Parietal lobe (tissue), 1 donor: Measurements from ENCODE around the gene KYAT1. TPM values are rescaled to one million over a fixed set of nuclear protein-coding genes. Genes with fewer than 3 reads are reported as not detected.

Source experiments
- total RNA-seq: library from RNA; depleted of rRNA; stranded (reverse); fragments of >200 nt; gene quantifications from one replicate; pipeline ENCODE4 v1.2.3, GENCODE V29; 2014

The KYAT1 gene
- total RNA-seq, result 10.6 TPM

DNA sequence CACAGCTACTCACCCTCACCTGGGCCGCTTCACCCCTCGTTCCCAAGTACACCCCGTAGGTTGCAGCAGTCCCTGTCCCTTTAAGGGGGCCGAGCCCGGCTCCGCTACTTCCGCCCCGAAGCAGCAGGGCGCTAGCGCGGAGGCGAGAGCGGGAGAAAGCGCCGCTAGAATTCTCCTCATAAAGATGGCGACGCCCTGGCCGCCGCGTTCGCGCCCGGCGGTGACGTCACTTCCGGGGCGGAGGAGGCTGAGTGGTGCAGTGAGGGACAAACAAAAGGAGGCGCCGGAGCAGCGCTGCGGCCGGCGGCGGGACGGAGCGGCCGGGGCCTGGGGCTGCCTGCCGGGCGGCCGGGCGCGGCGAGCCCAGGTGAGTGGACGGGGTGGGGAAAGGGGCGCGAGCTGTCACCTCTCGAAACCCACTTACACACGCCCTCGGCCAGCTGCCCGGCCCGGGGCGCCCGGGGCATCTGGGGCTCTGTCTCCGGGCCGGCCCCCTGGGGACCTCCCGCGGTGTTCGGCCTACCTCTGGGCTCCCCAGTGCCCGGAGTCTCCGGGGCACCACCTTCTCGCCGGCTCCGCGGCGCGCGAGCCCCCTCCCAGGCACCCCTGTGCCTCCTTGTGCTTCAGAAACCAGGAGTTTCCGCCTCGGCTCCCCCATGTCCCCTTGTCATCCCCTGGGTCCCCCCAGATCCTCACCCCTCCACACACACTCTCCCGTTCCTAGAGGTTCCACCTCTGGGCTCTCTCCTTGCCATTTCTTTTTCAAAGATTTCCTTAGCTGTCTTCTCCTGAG lies at the start of gene KYAT1, which contains the start of gene LRRC8A:
Gene KYAT1, minus strand, starts transcription at position 67 of the 793 bp plus-strand sequence. CDS start 36,545 bp downstream, outside the sequence.
Gene LRRC8A, plus strand, starts transcription at position 250 of the 793 bp plus-strand sequence. CDS start 25,032 bp downstream, outside the sequence.

GRCh38 chr9:128920381-128921058 lies 38.8 kb upstream of the KYAT1 start, which contains the start of gene PHYHD1:
TSS of gene PHYHD1 (plus strand) at chr9:128920982. CDS start at chr9:128922324, 1,342 bp downstream.

GRCh38 chr9:128829477-128830251 lies 52.1 kb downstream of the KYAT1 start, which contains the start of gene SPOUT1:
TSS of gene SPOUT1 (minus strand) at chr9:128829794. CDS start at chr9:128829780, 14 bp downstream.

DNA sequence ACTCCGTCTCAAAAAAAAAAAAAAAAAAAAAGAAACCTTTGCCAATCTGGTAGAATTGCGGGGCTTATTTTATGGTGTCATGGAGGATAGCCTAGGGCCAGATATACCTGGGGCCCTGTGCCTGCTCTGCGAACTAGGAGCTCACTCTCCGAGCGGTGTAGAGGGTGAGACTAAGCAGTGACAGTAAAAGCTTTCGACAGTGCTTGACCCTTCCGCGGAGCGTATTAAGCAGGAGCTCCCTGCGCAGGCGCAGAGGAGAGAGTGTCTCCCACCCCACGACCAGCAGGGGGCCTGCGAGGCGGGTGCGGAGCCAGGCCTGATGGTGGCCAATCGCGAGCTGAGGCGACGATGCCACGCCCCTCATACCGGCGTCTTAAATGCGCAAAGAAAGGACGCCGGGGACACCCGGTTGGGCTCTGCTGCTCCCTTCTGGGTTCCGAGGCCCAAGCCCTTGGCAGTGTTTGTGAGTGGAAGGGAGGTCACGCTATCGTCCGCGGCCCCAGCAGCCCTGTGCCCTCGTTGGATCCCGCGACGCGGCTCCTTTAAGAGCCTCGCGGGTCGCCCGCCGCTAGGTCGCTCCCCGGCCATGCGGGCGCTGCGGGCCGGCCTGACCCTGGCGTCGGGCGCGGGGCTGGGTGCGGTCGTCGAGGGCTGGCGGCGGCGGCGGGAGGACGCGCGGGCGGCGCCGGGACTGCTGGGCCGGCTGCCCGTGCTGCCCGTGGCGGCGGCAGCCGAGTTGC lies 63.5 kb downstream of the KYAT1 start, which contains the start of gene ENDOG:
Gene ENDOG, plus strand, starts transcription at position 402 of the 740 bp plus-strand sequence. Its CDS starts 185 bp downstream, at position 587.

GRCh38 chr9:128786681-128787601 lies 94.8 kb downstream of the KYAT1 start, which contains the start of gene TBC1D13:
TSS of gene TBC1D13 (plus strand) at chr9:128787253. CDS start at chr9:128787354, 101 bp downstream.

Other genes with a start within 250 kb of the KYAT1 start
- gene DYNC2I2, start 225.1 kb downstream of the KYAT1 start, total RNA-seq, result 31.3 TPM
- gene SET, start 192.7 kb downstream of the KYAT1 start, total RNA-seq, result 408 TPM
- 1.6 TPM for gene PKN3, start 179.4 kb downstream of the KYAT1 start, total RNA-seq
- gene ZDHHC12, start 157.8 kb downstream of the KYAT1 start, total RNA-seq, result 3.1 TPM
- 39.1 TPM for gene ZER1, start 110.0 kb downstream of the KYAT1 start, total RNA-seq
- 11.3 TPM for gene TBC1D13, start 94.7 kb downstream of the KYAT1 start, total RNA-seq
- 18.5 TPM for gene ENDOG, start 63.5 kb downstream of the KYAT1 start, total RNA-seq
- gene SPOUT1, start 52.2 kb downstream of the KYAT1 start, total RNA-seq, result 23.8 TPM
- gene LRRC8A, start 183 bp upstream of the KYAT1 start, total RNA-seq, result 25.7 TPM
- gene PHYHD1, start 39.0 kb upstream of the KYAT1 start, total RNA-seq, result 1.9 TPM
- gene DOLK, start 65.7 kb upstream of the KYAT1 start, total RNA-seq, result 12.2 TPM
- 68.9 TPM for gene NUP188, start 65.7 kb upstream of the KYAT1 start, total RNA-seq
- 52.6 TPM for gene SH3GLB2, start 146.4 kb upstream of the KYAT1 start, total RNA-seq
- 28.5 TPM for gene MIGA2, start 154.7 kb upstream of the KYAT1 start, total RNA-seq
- gene DOLPP1, start 199.2 kb upstream of the KYAT1 start, total RNA-seq, result 9.7 TPM
- gene CRAT, start 228.8 kb upstream of the KYAT1 start, total RNA-seq, result 22.8 TPM
- gene PTPA, start 229.5 kb upstream of the KYAT1 start, total RNA-seq, result 72.0 TPM